C4-2B (cell line): Measurements from ENCODE around the gene FBXO7.

Experiments
- H3K27ac ChIP-seq: fragments of 450-650 bp; 2 replicates; pipeline ENCODE4 v1.5.1; 2017
- ZFX ChIP-seq: fragments of 450-650 bp; IDR thresholded peaks from 2 replicates; pipeline ENCODE4 v1.6.1; 2017
- TF ChIP-seq, protein P1 (sequence below): fragments of 450-650 bp; conservative IDR thresholded peaks from 2 replicates; pipeline ENCODE4 v1.5.1; 2017; ENCODE audit warnings: mild to moderate bottlenecking

FBXO7 gene

DNA sequence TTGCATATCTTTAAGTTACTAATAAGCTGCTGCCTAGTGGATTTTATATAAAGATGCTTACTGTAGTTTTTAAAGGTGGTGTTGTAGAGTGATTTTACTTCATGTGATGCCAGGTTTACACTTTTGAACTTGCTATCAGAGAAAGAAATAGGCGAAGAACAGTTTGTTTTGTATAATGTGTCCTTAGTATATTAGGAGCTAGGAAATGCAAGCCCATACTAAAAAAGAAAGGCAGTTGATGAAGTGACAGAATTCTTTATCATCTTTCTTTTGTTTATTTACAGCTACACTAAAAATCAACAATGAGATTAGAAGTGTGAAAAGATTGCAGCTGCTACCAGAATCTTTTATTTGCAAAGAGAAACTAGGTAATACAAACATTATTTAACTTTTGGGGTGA, 12.8 kb downstream of the FBXO7 start:
- no peak for TF ChIP-seq ZFX
- TF ChIP-seq, protein P1, sequence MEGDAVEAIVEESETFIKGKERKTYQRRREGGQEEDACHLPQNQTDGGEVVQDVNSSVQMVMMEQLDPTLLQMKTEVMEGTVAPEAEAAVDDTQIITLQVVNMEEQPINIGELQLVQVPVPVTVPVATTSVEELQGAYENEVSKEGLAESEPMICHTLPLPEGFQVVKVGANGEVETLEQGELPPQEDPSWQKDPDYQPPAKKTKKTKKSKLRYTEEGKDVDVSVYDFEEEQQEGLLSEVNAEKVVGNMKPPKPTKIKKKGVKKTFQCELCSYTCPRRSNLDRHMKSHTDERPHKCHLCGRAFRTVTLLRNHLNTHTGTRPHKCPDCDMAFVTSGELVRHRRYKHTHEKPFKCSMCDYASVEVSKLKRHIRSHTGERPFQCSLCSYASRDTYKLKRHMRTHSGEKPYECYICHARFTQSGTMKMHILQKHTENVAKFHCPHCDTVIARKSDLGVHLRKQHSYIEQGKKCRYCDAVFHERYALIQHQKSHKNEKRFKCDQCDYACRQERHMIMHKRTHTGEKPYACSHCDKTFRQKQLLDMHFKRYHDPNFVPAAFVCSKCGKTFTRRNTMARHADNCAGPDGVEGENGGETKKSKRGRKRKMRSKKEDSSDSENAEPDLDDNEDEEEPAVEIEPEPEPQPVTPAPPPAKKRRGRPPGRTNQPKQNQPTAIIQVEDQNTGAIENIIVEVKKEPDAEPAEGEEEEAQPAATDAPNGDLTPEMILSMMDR = no peak
- H3K27ac ChIP-seq = no peak overlapping the region

DNA sequence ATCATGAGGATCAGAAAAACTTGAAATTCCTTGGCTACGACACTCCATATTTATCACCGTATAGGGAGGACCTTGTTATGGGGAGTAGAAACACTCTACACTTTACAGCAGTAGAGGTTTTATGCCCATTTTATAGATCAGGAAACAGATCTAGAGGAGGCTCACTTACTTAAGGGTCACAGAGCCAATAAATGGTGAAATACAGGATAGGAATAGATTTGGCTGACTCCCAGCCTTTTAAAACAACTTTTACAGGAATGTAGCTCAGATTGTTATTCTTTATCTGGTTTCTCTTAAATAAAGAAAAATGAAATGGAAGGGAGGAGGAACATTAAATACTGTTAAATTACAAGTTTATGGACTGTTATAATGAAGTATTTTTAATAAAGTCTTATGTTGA, 14.8 kb downstream of the FBXO7 start:
- no peak overlapping the region for H3K27ac ChIP-seq
- TF ChIP-seq, protein P1 = no peak
- no peak for TF ChIP-seq ZFX

DNA sequence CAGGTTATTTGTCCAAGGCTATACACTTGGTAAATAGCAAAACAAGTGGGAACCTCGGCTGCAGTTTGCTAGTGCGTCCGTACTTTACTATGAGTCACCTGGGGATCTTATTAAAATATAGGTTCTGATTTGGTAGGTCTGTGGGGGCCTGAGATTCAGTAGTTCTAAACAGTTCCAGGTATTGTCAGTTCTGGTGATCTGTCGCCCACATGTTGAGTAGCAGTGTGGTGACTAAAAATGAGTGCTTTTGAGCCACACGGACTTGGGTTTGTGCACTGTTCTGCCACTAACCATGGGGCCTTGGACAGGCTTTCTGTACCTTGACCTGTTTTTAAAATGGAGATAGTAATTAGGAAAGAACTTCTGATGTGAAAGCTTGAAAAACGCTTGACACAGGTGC, 15.7 kb downstream of the FBXO7 start:
- H3K27ac ChIP-seq = no peak overlapping the region
- TF ChIP-seq, protein P1 = no peak
- TF ChIP-seq ZFX = no peak

DNA sequence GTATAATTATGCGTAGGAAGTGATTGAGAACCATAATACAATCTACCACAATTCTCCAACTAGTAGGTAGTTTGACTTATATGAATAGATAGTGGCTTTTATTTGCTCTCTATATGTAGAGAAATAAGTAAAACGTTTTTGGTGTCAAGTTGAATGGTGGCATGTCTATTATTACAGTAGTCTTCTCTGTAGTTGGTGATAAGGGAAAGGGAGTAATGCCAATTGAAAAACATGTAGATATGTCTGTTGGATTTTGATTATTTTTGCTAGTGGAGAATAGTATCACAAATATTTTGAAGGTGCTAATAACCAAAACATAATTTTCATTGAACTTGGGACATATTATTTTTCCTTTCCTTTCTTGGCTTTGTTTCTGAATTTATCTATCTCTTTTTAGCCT, 17.5 kb downstream of the FBXO7 start:
- TF ChIP-seq, protein P1 = no peak
- no peak for TF ChIP-seq ZFX
- H3K27ac ChIP-seq = no peak overlapping the region

DNA sequence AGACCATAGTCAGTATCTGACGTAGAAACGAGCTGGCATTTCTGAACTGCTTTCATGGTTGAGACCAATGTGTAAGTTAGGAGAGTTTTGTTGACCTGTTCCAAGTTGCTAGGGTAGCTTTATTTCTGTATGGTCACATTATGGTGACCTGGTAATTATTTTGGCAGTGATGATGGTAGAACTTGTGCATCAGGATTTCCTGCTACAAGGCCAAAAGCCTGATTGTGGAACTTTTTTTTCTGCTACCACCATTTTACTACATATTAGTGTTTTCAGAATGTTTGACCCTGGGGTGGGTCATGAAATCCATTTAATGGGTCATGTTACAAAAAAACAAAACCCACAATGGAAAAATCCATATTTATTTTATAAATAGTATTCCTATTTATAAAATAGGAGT, 18.9 kb downstream of the FBXO7 start:
- H3K27ac ChIP-seq = no peak overlapping the region
- TF ChIP-seq ZFX = no peak
- TF ChIP-seq, protein P1 = no peak

DNA sequence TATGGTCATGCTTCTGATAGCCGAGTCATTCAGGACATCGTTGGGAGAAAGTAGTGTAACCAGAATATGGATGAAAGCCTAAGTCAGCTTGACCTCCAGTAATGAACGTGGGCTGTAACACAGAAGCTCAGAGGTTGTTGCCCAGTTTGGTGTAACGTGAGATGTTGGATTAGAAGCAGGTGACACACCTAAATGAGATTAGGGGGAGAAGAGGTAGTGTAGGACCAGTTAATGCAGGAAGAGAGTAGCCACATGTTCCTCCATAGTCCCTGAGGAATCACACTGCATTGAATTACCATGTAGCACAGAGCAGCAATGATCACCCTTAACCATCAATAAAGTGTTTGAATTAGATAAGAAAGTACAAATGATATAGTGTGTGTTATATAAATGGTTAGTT, 20.4 kb downstream of the FBXO7 start:
- H3K27ac ChIP-seq = no peak overlapping the region
- TF ChIP-seq, protein P1 = no peak
- no peak for TF ChIP-seq ZFX

DNA sequence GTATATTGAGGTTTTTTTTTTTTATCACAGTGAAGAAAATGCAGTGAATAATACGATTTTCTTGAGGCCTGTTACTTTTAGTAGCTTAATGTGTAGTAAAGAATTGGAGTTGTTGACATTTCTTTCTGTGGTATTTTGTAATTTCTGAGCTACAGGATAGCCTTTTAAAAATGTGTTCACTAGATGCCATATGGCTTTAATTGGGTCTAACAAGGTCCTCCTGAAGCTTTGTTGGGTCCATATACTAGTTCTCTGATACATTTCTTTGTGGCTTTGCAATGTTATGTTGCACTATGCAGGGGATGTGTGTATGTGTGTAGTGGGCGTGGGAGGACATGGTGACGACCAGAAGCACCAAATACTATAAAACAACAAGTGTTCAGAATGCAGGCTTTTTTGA, 25.1 kb downstream of the FBXO7 start:
- TF ChIP-seq, protein P1 = no peak
- TF ChIP-seq ZFX = no peak
- H3K27ac ChIP-seq = no peak overlapping the region
